ENCODE measurements around the gene TEX11. TPM values are rescaled to one million over a fixed set of nuclear protein-coding genes. Genes with fewer than 3 reads are reported as not detected.

The TEX11 gene
- total and polyA plus RNA-seq, 4 donors, result not detected

DNA sequence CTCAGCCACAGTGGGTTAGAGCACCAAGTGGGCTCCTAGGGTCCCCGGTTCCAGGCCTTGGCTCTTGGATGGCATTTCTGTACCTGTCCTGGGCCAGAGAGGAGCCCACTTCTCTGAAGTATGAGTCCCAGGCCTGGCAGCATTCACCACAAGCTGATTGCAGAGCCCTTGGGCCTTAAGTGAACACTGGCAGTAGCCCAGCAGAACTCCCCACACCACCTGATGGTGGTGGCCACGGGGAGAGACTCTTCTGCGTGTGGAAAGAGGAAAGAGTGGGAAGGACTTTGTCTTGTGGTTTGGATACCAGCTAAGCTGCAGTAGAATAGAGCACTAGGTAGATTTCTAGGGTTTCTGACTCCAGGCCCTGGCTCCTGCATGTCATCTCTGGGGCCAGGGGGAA is 359.1 kb downstream of the TEX11 start:
- no peak for DNase-seq
- WGBS, 2 donors, result 48 to 57% methylated on average over 3 of the region's 3 CpGs
- Histone ChIP-seq H3K27ac (ENCODE audit: low read depth in 1 of 2, low read length in 1 of 2) (no peak overlapping the region), H3K9ac (ENCODE audit: insufficient read depth in 1 of 2, low read length in 2 of 2) (no peak overlapping the region), H3K4me3 (no peak overlapping the region), H3K36me3 (ENCODE audit: control insufficient read depth in 4 of 4, insufficient read depth in 4 of 4, low read length in 4 of 4) (no peaks in the 10 kb centered on the region), H3K27me3 (ENCODE audit: control insufficient read depth in 3 of 3, insufficient read depth in 3 of 3, low read length in 2 of 3) (no peaks in the 10 kb centered on the region), H3K9me3 (ENCODE audit: control insufficient read depth in 4 of 4, insufficient read depth in 3 of 4, low read length in 3 of 4) (peaks cover 0 to 2% (median 0%) of the 10 kb centered on the region in 4 donors), H3K4me1 (ENCODE audit: control insufficient read depth in 5 of 5, insufficient read depth in 5 of 5, low read length in 5 of 5) (peaks cover 0 to 4% (median 0%) of the 10 kb centered on the region in 5 donors)
- TF ChIP-seq, protein P1, sequence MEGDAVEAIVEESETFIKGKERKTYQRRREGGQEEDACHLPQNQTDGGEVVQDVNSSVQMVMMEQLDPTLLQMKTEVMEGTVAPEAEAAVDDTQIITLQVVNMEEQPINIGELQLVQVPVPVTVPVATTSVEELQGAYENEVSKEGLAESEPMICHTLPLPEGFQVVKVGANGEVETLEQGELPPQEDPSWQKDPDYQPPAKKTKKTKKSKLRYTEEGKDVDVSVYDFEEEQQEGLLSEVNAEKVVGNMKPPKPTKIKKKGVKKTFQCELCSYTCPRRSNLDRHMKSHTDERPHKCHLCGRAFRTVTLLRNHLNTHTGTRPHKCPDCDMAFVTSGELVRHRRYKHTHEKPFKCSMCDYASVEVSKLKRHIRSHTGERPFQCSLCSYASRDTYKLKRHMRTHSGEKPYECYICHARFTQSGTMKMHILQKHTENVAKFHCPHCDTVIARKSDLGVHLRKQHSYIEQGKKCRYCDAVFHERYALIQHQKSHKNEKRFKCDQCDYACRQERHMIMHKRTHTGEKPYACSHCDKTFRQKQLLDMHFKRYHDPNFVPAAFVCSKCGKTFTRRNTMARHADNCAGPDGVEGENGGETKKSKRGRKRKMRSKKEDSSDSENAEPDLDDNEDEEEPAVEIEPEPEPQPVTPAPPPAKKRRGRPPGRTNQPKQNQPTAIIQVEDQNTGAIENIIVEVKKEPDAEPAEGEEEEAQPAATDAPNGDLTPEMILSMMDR (IDR thresholded peaks at IDR 0.05; ENCODE audit: control extremely low read depth, extremely low read depth), result no peak
- ATAC-seq (ENCODE audit: insufficient read depth, low FRiP score), result no peak

DNA sequence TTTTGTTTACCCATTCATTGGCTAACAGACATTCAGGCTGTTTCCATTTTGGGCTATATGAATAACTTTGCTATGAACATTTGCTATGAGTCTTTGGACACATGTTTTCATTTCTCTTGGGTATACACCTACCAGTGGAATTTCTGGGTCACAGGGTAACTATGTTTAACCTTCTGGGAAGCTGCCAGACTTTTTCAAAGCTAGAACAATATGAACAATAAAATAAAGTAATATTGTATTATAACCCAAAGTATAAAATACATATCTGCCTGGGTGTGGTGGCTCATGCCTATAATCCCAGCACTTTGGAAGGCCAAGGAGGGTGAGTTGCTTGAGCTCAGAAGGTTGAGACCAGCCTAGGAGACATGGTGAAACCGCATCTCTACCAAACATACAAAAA is 373.3 kb downstream of the TEX11 start:
- Histone ChIP-seq H3K27me3 (ENCODE audit: control insufficient read depth in 3 of 3, insufficient read depth in 3 of 3, low read length in 2 of 3) (peaks cover 0 to 4% (median 0%) of the 10 kb centered on the region in 3 donors), H3K9ac (ENCODE audit: insufficient read depth in 1 of 2, low read length in 2 of 2) (no peak overlapping the region), H3K27ac (ENCODE audit: low read depth in 1 of 2, low read length in 1 of 2) (no peak overlapping the region), H3K4me3 (no peak overlapping the region), H3K36me3 (ENCODE audit: control insufficient read depth in 4 of 4, insufficient read depth in 4 of 4, low read length in 4 of 4) (no peaks in the 10 kb centered on the region), H3K4me1 (ENCODE audit: control insufficient read depth in 5 of 5, insufficient read depth in 5 of 5, low read length in 5 of 5) (no peaks in the 10 kb centered on the region), H3K9me3 (ENCODE audit: control insufficient read depth in 4 of 4, insufficient read depth in 3 of 4, low read length in 3 of 4) (no peaks in the 10 kb centered on the region)
- TF ChIP-seq, protein P1 (IDR thresholded peaks at IDR 0.05; ENCODE audit: control extremely low read depth, extremely low read depth), result no peak
- DNase-seq, result no peak
- WGBS, 2 donors, result 63 to 100% methylated on average over 1 of the region's 1 CpG
- ATAC-seq (ENCODE audit: insufficient read depth, low FRiP score), result no peak

DNA sequence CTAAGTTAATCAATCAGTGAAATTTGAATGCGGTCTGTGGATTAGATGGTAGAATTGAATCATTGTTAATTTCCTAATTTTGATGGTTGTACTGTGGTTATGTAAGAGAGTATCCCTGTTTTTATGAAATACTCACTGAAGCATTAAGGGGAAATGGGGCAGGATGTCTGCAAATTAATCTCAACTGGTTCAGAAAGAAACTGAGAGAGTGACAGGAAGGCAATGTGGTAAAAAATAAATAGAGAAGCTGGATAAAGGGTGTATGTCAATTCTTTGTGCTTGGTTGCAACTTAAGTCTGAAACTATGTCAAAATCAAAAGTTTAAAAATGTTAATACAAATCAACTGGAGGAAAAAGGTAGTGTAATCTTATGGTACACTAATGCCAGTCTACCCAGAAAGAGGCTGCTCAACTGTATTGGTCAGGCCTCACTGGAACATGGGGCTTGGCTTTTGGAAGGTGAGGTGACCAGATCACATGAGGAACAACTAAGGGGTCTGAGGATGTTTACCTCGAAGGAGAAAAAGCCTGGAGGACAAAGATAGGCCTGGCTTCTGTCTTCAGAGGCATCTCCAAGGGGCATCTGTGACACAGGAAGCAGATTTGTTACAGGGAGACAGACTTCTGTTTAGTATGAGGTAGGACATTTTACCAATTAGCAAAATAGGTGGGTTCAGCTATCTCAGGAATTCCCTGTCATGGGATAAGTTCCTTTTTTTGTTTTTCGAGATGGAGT is 380.7 kb downstream of the TEX11 start:
- TF ChIP-seq, protein P1 (IDR thresholded peaks at IDR 0.05; ENCODE audit: control extremely low read depth, extremely low read depth), result no peak
- no peak overlapping the region for H3K9ac ChIP-seq (ENCODE audit: insufficient read depth in 1 of 2, low read length in 2 of 2)
- H3K4me3 ChIP-seq, result no peak overlapping the region
- peaks cover 0 to 4% (median 0%) of the 10 kb centered on the region in 3 donors for H3K27me3 ChIP-seq (ENCODE audit: control insufficient read depth in 3 of 3, insufficient read depth in 3 of 3, low read length in 2 of 3)
- ATAC-seq (ENCODE audit: insufficient read depth, low FRiP score), result no peak
- no peaks in the 10 kb centered on the region for H3K36me3 ChIP-seq (ENCODE audit: control insufficient read depth in 4 of 4, insufficient read depth in 4 of 4, low read length in 4 of 4)
- DNase-seq, result no peak
- 17 to 42% methylated on average over 3 of the region's 3 CpGs for WGBS, 2 donors
- no peak overlapping the region for H3K27ac ChIP-seq (ENCODE audit: low read depth in 1 of 2, low read length in 1 of 2)
- no peaks in the 10 kb centered on the region for H3K4me1 ChIP-seq (ENCODE audit: control insufficient read depth in 5 of 5, insufficient read depth in 5 of 5, low read length in 5 of 5)
- peaks cover 0 to 2% (median 0%) of the 10 kb centered on the region in 4 donors for H3K9me3 ChIP-seq (ENCODE audit: control insufficient read depth in 4 of 4, insufficient read depth in 3 of 4, low read length in 3 of 4)
